ENCODE results near the gene CEP152.
"Not testable (repeated sequence)": the region's sequence is repeated elsewhere in the genome, so short reads cannot be mapped to it uniquely, and the experiment has no call there.

CEP152 gene

GRCh38 chr15:48806151-48806550 lies 4.7 kb downstream of the CEP152 start:
- in situ Hi-C loops (cut with MboI; ENCODE audit: low sequenced_read_pairs): no loop called here

GRCh38 chr15:48805591-48805990 lies 5.3 kb downstream of the CEP152 start:
- in situ Hi-C loops (cut with MboI; ENCODE audit: low sequenced_read_pairs): no loop called here

GRCh38 chr15:48803877-48804276 lies 7.0 kb downstream of the CEP152 start:
- in situ Hi-C loops (cut with MboI; ENCODE audit: low sequenced_read_pairs): no loop called here

- in situ Hi-C loops (cut with MboI; ENCODE audit: low sequenced_read_pairs): no loop called here
These were observed 8.0 kb downstream of the CEP152 start for GRCh38 chr15:48802867-48803266.

GRCh38 chr15:48802257-48802656 lies 8.6 kb downstream of the CEP152 start:
- in situ Hi-C loops (cut with MboI; ENCODE audit: low sequenced_read_pairs): no loop called here

GRCh38 chr15:48800811-48801455 lies 9.9 kb downstream of the CEP152 start:
- in situ Hi-C loops (cut with MboI; ENCODE audit: low sequenced_read_pairs): no loop called here

- in situ Hi-C loops (cut with MboI; ENCODE audit: low sequenced_read_pairs): no loop called here
These were observed 10.6 kb downstream of the CEP152 start for GRCh38 chr15:48800245-48800644.

- in situ Hi-C loops (cut with MboI; ENCODE audit: low sequenced_read_pairs): no loop called here
These were observed 12.6 kb downstream of the CEP152 start for GRCh38 chr15:48798319-48798718.

GRCh38 chr15:48796930-48797329 lies 13.9 kb downstream of the CEP152 start:
- in situ Hi-C loops (cut with MboI; ENCODE audit: low sequenced_read_pairs): no loop called here

- in situ Hi-C loops (cut with MboI; ENCODE audit: low sequenced_read_pairs): no loop called here
These were observed 14.3 kb downstream of the CEP152 start for GRCh38 chr15:48796521-48796920.

GRCh38 chr15:48795901-48796300 lies 15.0 kb downstream of the CEP152 start:
- in situ Hi-C loops (cut with MboI; ENCODE audit: low sequenced_read_pairs): no loop called here

GRCh38 chr15:48794697-48795134 lies 16.2 kb downstream of the CEP152 start:
- in situ Hi-C loops (cut with MboI; ENCODE audit: low sequenced_read_pairs): no loop called here

- in situ Hi-C loops (cut with MboI; ENCODE audit: low sequenced_read_pairs): no loop called here
These were observed 18.5 kb downstream of the CEP152 start for GRCh38 chr15:48792408-48792807.

GRCh38 chr15:48790466-48791115 lies 20.3 kb downstream of the CEP152 start:
- in situ Hi-C loops (cut with MboI; ENCODE audit: low sequenced_read_pairs): not testable (repeated sequence)

- in situ Hi-C loops (cut with MboI; ENCODE audit: low sequenced_read_pairs): no loop called here
These were observed 25.2 kb downstream of the CEP152 start for GRCh38 chr15:48785712-48786111.

GRCh38 chr15:48785195-48785594 lies 25.7 kb downstream of the CEP152 start:
- in situ Hi-C loops (cut with MboI; ENCODE audit: low sequenced_read_pairs): no loop called here

- in situ Hi-C loops (cut with MboI; ENCODE audit: low sequenced_read_pairs): no loop called here
These were observed 26.1 kb downstream of the CEP152 start for GRCh38 chr15:48784756-48785155.

GRCh38 chr15:48782911-48783310 lies 28.0 kb downstream of the CEP152 start:
- in situ Hi-C loops (cut with MboI; ENCODE audit: low sequenced_read_pairs): no loop called here

- in situ Hi-C loops (cut with MboI; ENCODE audit: low sequenced_read_pairs): no loop called here
These were observed 29.3 kb downstream of the CEP152 start for GRCh38 chr15:48781481-48782081.

GRCh38 chr15:48781017-48781416 lies 29.9 kb downstream of the CEP152 start:
- in situ Hi-C loops (cut with MboI; ENCODE audit: low sequenced_read_pairs): no loop called here

GRCh38 chr15:48778331-48778730 lies 32.5 kb downstream of the CEP152 start:
- in situ Hi-C loops (cut with MboI; ENCODE audit: low sequenced_read_pairs): no loop called here

GRCh38 chr15:48777645-48778330 lies 33.1 kb downstream of the CEP152 start:
- in situ Hi-C loops (cut with MboI; ENCODE audit: low sequenced_read_pairs): no loop called here
